RWPE1 (cell line): Measurements from ENCODE around the gene MAN1A2.

Experiments
- CTCF ChIA-PET: fragments of 350-600 bp; sonication (Branson Sonifier 250); formaldehyde crosslinking; extraction: SDS; loops from one replicate; lab custom pipeline; 2021; lab: Yijun Ruan, JAX
- POLR2A ChIA-PET: fragments of 400-600 bp; formaldehyde crosslinking; extraction: SDS; loops from one replicate; lab custom pipeline; 2020; ENCODE audit warnings: antibody characterized with exemption; ENCODE audit not compliant: low non-redundant PET; lab: Yijun Ruan, JAX
- DNase-seq: peaks from one replicate; pipeline ENCODE4 v3.0.0; 2012; ENCODE audit warnings: low spot score
- H3K27ac ChIP-seq: fragments of 450-650 bp; 2 replicates; pipeline ENCODE4 v1.5.1; 2017
- TF ChIP-seq, protein P1 (sequence below): fragments of 450-650 bp; conservative IDR thresholded peaks from 2 replicates; pipeline ENCODE4 v1.5.1; 2017; ENCODE audit warnings: low read depth, mild to moderate bottlenecking

The MAN1A2 gene

DNA sequence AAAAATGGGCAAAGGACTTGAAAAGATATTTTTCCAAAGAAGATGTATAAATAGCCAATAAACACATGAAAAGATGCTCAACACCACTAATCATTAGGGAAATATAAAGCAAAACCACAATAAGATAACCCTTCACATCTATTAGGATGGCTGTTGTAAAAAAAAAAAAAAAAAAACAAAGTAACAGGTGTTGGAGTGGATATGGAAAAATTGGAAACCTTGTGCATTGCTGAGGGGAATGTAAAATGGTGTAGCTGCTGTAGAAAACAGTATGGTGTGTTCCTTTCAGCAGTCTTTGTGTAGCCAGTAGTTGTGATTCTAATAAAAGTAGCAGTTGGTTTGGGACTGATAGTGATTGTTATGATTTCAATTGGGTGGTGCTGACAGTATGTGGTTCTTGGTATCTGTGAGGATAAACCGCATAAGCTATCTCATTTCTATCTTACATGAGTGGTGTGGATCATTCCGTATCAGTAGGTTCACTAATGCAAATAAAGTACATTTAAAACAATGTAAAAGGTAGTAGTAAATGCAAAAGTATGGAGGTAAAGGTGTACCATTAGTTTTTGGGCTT lies 19.9 kb downstream of the MAN1A2 start:
- TF ChIP-seq, protein P1, sequence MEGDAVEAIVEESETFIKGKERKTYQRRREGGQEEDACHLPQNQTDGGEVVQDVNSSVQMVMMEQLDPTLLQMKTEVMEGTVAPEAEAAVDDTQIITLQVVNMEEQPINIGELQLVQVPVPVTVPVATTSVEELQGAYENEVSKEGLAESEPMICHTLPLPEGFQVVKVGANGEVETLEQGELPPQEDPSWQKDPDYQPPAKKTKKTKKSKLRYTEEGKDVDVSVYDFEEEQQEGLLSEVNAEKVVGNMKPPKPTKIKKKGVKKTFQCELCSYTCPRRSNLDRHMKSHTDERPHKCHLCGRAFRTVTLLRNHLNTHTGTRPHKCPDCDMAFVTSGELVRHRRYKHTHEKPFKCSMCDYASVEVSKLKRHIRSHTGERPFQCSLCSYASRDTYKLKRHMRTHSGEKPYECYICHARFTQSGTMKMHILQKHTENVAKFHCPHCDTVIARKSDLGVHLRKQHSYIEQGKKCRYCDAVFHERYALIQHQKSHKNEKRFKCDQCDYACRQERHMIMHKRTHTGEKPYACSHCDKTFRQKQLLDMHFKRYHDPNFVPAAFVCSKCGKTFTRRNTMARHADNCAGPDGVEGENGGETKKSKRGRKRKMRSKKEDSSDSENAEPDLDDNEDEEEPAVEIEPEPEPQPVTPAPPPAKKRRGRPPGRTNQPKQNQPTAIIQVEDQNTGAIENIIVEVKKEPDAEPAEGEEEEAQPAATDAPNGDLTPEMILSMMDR = no peak
- ChIA-PET CTCF (interaction anchor here (0.6 kb wide), 1 partner anchor 25 kb away, joined by 5 read pairs; no protein-coding TSS in a partner anchor), POLR2A (no interaction called here)
- no peak overlapping the region for H3K27ac ChIP-seq
- no peak for DNase-seq

DNA sequence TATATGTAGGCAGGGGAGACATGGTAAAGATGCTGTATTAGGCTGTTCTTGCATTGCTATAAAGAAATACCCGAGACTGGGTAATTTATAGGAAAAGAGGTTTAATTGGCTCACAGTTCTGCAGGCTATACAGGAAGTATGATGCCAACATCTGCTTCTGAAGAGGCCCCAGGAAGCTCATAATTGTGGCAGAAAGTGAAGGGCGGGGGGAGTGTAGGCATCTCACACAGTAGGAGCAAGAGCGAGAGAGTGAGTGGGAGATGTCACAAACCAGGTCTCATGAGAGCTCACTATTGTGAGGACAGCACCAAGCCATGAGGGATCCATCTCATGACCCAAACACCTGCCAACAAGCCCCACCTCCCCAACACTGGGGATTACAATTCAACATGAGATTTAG lies 21.1 kb downstream of the MAN1A2 start:
- ChIA-PET POLR2A (no interaction called here), CTCF (no interaction called here)
- no peak overlapping the region for H3K27ac ChIP-seq
- DNase-seq = no peak
- TF ChIP-seq, protein P1 = no peak

DNA sequence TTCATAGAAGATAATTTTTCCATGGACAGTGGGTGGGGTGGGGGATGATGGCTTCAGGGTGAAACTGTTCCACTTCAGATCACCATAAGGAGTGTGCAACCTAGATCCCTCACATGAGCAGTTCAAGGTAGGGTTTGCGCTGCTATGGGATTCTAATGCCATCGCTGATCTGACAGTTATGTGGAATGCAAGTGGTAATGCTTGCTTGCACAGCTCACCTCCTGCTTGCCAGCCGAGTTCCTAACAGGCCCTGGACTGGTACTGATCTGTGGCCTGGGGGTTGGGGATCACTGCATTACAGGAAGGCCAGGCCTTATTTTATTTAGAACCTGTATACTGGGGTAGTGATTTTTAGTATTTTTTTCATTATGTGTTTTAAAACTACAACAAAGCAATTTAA lies 22.0 kb downstream of the MAN1A2 start:
- no peak for DNase-seq
- ChIA-PET POLR2A (no interaction called here), CTCF (interaction anchor here (0.5 kb wide), 1 partner anchor 57 kb away, joined by 3 read pairs; no protein-coding TSS in a partner anchor)
- TF ChIP-seq, protein P1 = no peak
- H3K27ac ChIP-seq = no peak overlapping the region

DNA sequence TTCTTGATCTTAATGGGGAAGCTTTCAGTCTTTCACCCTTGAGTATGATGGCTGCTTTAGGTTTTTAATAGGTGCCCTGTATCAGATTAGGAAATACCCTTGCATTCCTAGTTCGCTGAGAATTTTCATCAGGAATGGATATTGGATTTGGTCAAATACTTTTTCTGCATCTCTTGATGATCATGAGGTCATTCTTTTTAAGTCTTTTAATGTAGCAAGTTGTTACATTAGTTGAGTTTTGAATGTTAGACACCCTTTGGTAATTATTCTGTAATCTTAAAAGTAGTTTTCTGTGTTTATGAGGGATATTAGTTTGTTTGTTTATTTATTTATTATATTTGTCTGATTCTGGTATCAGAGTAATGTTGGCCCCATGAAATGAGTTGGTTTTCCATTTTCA lies 22.5 kb downstream of the MAN1A2 start:
- TF ChIP-seq, protein P1 = no peak
- ChIA-PET POLR2A (no interaction called here), CTCF (no interaction called here)
- H3K27ac ChIP-seq = no peak overlapping the region
- no peak for DNase-seq

DNA sequence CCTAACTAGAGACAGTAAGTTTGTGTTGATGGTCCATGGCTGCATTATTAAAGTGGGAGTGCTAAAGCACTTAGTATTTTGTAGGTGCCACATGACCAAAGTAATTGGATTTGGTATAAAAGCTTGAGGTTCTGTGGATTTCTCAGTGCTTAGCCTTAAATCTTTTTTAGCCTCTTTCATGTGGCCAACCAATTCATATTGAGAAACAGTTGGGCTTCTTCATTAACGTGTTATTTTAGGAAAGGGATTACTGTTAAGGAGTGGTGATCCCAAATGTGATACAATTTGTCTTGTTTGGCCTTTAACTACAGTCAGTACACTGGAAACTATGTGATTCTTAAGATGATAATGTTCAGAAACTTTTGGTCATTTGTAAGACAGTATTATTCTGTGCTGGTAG lies 25.5 kb downstream of the MAN1A2 start:
- CTCF ChIA-PET = no interaction called here

DNA sequence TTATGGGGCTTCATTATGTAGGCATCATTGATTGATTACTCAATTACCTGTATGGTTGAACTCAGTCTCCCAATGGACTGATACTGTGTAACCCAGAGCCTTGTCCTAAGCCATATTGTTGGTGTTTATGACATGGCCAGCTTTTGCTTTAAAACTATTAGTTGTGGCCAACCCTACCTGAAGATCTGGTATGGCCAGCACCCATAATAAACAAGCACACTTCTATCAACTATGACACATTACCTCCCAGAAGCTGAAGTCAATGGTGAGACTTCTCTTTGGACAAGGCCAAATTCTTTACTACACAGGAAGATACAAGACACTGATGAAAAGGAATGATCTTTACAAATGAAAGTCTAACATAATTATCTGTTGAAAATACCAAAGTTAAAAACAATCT lies 28.8 kb downstream of the MAN1A2 start:
- TF ChIP-seq, protein P1 = no peak
- POLR2A ChIA-PET = no interaction called here
- CTCF ChIA-PET = interaction anchor here (0.6 kb wide), 1 partner anchor 318 kb away, joined by 4 read pairs; no protein-coding TSS in a partner anchor
- DNase-seq = no peak
- no peak overlapping the region for H3K27ac ChIP-seq

More for the DNA sequence above, 25.5 kb downstream of the MAN1A2 start:
- TF ChIP-seq, protein P1 = no peak
- no peak overlapping the region for H3K27ac ChIP-seq
- no peak for DNase-seq
- POLR2A ChIA-PET = no interaction called here
